Measurements from ENCODE around the gene PBRM1.

- TF ChIP-seq EZH2 (IDR thresholded peaks at IDR 0.05) (no peak), POLR2AphosphoS5 (IDR thresholded peaks at IDR 0.05; ENCODE audit: borderline replicate concordance, low read depth, low read length) (no peak), FOXP2 (optimal IDR thresholded peaks at IDR 0.05; ENCODE audit: control extremely low read depth, extremely low read length, insufficient read depth) (no peak)
Observed at GRCh38 chr3:52519445-52520140, 166.1 kb downstream of the PBRM1 start.

Data from SK-N-MC (cell line).